NCI-H748 (cell line): ENCODE results near the gene SKP2.
A peak's percentile ranks its signal among the peaks of the same experiment; 100 is the strongest.
"Not testable (repeated sequence)": the region's sequence is repeated elsewhere in the genome, so short reads cannot be mapped to it uniquely, and the experiment has no call there.

ENCODE experiments used
- DNase-seq: peaks from one replicate; lab custom pipeline; 2025; ENCODE audit not compliant: unreplicated experiment; lab: John Stamatoyannopoulos, UW

Gene SKP2

GRCh38 chr5:36151434-36152323 lies at the start of gene SKP2, which contains the start of gene LMBRD2:
Gene SKP2, plus strand, starts transcription at chr5:36152111. Its CDS starts 152 bp downstream, at chr5:36152263.
Gene LMBRD2, minus strand, starts transcription at chr5:36151887. Its CDS starts 8,538 bp downstream, at chr5:36143349.
- DNase-seq = peak; percentile 100

- no peak for DNase-seq
Observed at GRCh38 chr5:36105819-36106218, 46.1 kb upstream of the SKP2 start.

- DNase-seq = no peak
Observed at GRCh38 chr5:36108758-36109460, 43.0 kb upstream of the SKP2 start.

GRCh38 chr5:36111238-36111637 lies 40.7 kb upstream of the SKP2 start:
- no peak for DNase-seq

GRCh38 chr5:36125868-36126267 lies 26.0 kb upstream of the SKP2 start:
- DNase-seq = no peak

- DNase-seq = no peak
Observed at GRCh38 chr5:36128795-36129194, 23.1 kb upstream of the SKP2 start.

- not testable (repeated sequence) for DNase-seq
Observed at GRCh38 chr5:36129666-36130065, 22.2 kb upstream of the SKP2 start.

- DNase-seq = not testable (repeated sequence)
Observed at GRCh38 chr5:36133009-36133408, 18.9 kb upstream of the SKP2 start.

GRCh38 chr5:36135988-36136387 lies 15.9 kb upstream of the SKP2 start:
- DNase-seq = no peak

- DNase-seq = no peak
Observed at GRCh38 chr5:36136581-36136980, 15.3 kb upstream of the SKP2 start.

GRCh38 chr5:36138900-36139683 lies 12.8 kb upstream of the SKP2 start:
- peak; percentile 27 for DNase-seq

- no peak for DNase-seq
Observed at GRCh38 chr5:36145311-36145710, 6.6 kb upstream of the SKP2 start.

- DNase-seq = no peak
Observed at GRCh38 chr5:36146390-36146789, 5.5 kb upstream of the SKP2 start.

GRCh38 chr5:36147681-36148080 lies 4.2 kb upstream of the SKP2 start:
- no peak for DNase-seq

GRCh38 chr5:36150676-36151433 lies 1.1 kb upstream of the SKP2 start:
- DNase-seq = peak; percentile 97

- DNase-seq = peak; percentile 73
Observed at GRCh38 chr5:36152324-36153297, 700 bp downstream of the SKP2 start.

GRCh38 chr5:36153298-36153677 lies 1.4 kb downstream of the SKP2 start:
- DNase-seq = no peak

- no peak for DNase-seq
Observed at GRCh38 chr5:36153726-36154125, 1.8 kb downstream of the SKP2 start.

- DNase-seq = no peak
Observed at GRCh38 chr5:36155291-36155690, 3.4 kb downstream of the SKP2 start.
